Gastroesophageal sphincter (tissue), 4 donors: ENCODE data around the gene ZNF695. TPM values are rescaled to one million over a fixed set of nuclear protein-coding genes. Genes with fewer than 3 reads are reported as not detected.

Source experiments
- ATAC-seq: fragments of 150-250 bp; one replicate; pipeline ENCODE4 v1.9.1; 2016; ENCODE audit warnings: mild to moderate bottlenecking, moderate library complexity
- H3K27ac ChIP-seq, 4 donors: fragments of 200-600 bp; sonication (generic) in 3 of 4; 1 replicate in 3 of 4; 2 replicates in 1 of 4; pipeline ENCODE4 v1.5.1; 2016 to 2019
- H3K27me3 ChIP-seq: fragments of 200-600 bp; sonication (generic); one replicate; pipeline ENCODE4 v1.5.1; 2019
- H3K36me3 ChIP-seq, 2 donors: fragments of 200-600 bp; sonication (generic); one replicate each; pipeline ENCODE4 v1.5.1; 2019; ENCODE audit warnings: control low read depth in 1 of 2
- H3K4me1 ChIP-seq, 3 donors: fragments of 200-600 bp; sonication (generic); 1 replicate in 2 of 3; 2 replicates in 1 of 3; pipeline ENCODE4 v1.5.1; 2016 to 2019; ENCODE audit warnings: control low read depth in 2 of 3
- H3K4me3 ChIP-seq, 2 donors: fragments of 200-600 bp; sonication (generic); one replicate each; pipeline ENCODE4 v1.5.1; 2019; ENCODE audit warnings: mild to moderate bottlenecking in 1 of 2, moderate library complexity in 1 of 2
- H3K9me3 ChIP-seq, 3 donors: fragments of 200-600 bp; sonication (generic); one replicate each; pipeline ENCODE4 v1.5.1; 2017 to 2019; ENCODE audit warnings: control low read depth in 2 of 3
- CTCF ChIP-seq, 4 experiments: fragments of 200-600 bp in 2 of 4; fragments of 450-650 bp in 2 of 4; sonication (generic) in 1 of 4; IDR thresholded peaks; one replicate each; pipeline ENCODE4 v1.5.1; 2017 to 2019; ENCODE audit warnings: antibody characterized with exemption in 4 of 4, mild to moderate bottlenecking in 2 of 4, moderate library complexity in 2 of 4
- EP300 ChIP-seq: sonication (generic); formaldehyde crosslinking; IDR thresholded peaks from one replicate; pipeline ENCODE4 v1.6.1; 2017; ENCODE audit warnings: antibody characterized with exemption, mild to moderate bottlenecking
- POLR2A ChIP-seq, 2 donors: fragments of 450-650 bp; IDR thresholded peaks; one replicate each; pipeline ENCODE4 v1.6.1; 2017; ENCODE audit warnings: antibody characterized with exemption in 2 of 2, mild to moderate bottlenecking in 2 of 2, moderate library complexity in 1 of 2
- POLR2AphosphoS5 ChIP-seq: sonication (generic); formaldehyde crosslinking; IDR thresholded peaks from one replicate; pipeline ENCODE4 v1.6.1; 2017; ENCODE audit warnings: antibody characterized with exemption
- WGBS, 2 donors: methylation state at CpG; one replicate each; pipeline ENCODE4 v1.1.5; 2018; ENCODE audit warnings: low coverage in 1 of 2; 5-methylcytosine and 5-hydroxymethylcytosine counted together
- total RNA-seq, 4 donors: library from RNA; depleted of rRNA; stranded (reverse); fragments of >200 nt; gene quantifications; one replicate each; pipeline ENCODE4 v1.1.0, GENCODE V29; 2016

ZNF695 gene
- total RNA-seq, 4 donors from 2014 or later, result not detected

GRCh38 chr1:246947255-246947654 is 60.6 kb downstream of the ZNF695 start:
- peaks cover 0 to 52% (median 4%) of the 10 kb centered on the region in 3 donors for H3K4me1 ChIP-seq
- peak; percentile 91 for ATAC-seq
- no peaks in the 10 kb centered on the region for H3K36me3 ChIP-seq
- no peaks in the 10 kb centered on the region for H3K27me3 ChIP-seq
- TF ChIP-seq POLR2AphosphoS5, result peak; percentile 94
- no peak for TF ChIP-seq POLR2A (IDR thresholded peaks at IDR 0.05)
- peak overlapping the region; percentile 53 to 84 (median 71) for H3K27ac ChIP-seq
- no peaks in the 10 kb centered on the region for H3K9me3 ChIP-seq
- WGBS, 2 donors, result 59 to 92% methylated on average over 2 to 5 of the region's 7 CpGs
- no peak overlapping the region for H3K4me3 ChIP-seq

GRCh38 chr1:246946366-246946765 is 61.5 kb downstream of the ZNF695 start:
- Histone ChIP-seq H3K36me3 (no peaks in the 10 kb centered on the region), H3K27ac (peak overlapping the region in 3 of 4 donors; percentile 53 to 84 (median 62)), H3K9me3 (no peaks in the 10 kb centered on the region), H3K4me3 (no peak overlapping the region), H3K4me1 (peaks cover 0 to 52% (median 4%) of the 10 kb centered on the region in 3 donors), H3K27me3 (no peaks in the 10 kb centered on the region)
- WGBS, 2 donors, result 84% methylated on average over 5 of the region's 6 CpGs; no CpG with 5 or more reads in 1 of the 2 donors
- TF ChIP-seq EP300 (no peak), POLR2A (IDR thresholded peaks at IDR 0.05) (no peak), CTCF (IDR thresholded peaks at IDR 0.05) (no peak), POLR2AphosphoS5 (no peak)
- ATAC-seq, result no peak

Other genes with a start within 250 kb of the ZNF695 start
- gene AHCTF1, start 76.1 kb downstream of the ZNF695 start, total RNA-seq, result 10 to 100 TPM; 37.4 to 69.6 (median 45.2) TPM
- 1 to 10 TPM; 1.7 to 3.7 (median 3.3) TPM for gene ZNF670, start 70.8 kb upstream of the ZNF695 start, total RNA-seq
- gene ZNF669, start 96.3 kb upstream of the ZNF695 start, total RNA-seq, result 10 to 100 TPM in 1 of 4 donors, 1 to 10 TPM in 3; 5.3 to 10.7 (median 7.1) TPM
- 10 to 100 TPM; 22.6 to 58.1 (median 46.8) TPM for gene ZNF124, start 164.0 kb upstream of the ZNF695 start, total RNA-seq
- not detected for gene VN1R5, start 248.0 kb upstream of the ZNF695 start, total RNA-seq